Measurements from ENCODE around the gene MOB3B.

Gene MOB3B

DNA sequence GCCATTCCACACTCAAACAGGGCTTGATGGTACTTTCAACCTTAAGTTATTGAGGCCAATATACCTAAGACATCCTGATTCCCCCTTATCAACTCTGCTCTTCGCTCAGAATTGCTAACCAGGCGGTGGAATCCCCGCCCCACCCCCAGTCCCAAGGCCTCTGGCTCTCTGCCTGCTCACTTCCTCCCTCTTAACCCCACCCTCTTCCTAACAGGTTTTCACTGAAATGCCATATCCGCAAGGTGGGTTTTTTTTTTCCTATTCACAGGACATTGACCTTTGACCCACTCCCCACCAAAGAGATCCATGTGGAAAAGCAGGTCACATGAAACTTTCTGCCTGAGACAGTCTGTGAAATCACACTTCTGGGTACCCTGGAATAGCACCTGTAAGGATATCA lies 72.2 kb downstream of the MOB3B start:
- TF ChIP-seq, protein P1, sequence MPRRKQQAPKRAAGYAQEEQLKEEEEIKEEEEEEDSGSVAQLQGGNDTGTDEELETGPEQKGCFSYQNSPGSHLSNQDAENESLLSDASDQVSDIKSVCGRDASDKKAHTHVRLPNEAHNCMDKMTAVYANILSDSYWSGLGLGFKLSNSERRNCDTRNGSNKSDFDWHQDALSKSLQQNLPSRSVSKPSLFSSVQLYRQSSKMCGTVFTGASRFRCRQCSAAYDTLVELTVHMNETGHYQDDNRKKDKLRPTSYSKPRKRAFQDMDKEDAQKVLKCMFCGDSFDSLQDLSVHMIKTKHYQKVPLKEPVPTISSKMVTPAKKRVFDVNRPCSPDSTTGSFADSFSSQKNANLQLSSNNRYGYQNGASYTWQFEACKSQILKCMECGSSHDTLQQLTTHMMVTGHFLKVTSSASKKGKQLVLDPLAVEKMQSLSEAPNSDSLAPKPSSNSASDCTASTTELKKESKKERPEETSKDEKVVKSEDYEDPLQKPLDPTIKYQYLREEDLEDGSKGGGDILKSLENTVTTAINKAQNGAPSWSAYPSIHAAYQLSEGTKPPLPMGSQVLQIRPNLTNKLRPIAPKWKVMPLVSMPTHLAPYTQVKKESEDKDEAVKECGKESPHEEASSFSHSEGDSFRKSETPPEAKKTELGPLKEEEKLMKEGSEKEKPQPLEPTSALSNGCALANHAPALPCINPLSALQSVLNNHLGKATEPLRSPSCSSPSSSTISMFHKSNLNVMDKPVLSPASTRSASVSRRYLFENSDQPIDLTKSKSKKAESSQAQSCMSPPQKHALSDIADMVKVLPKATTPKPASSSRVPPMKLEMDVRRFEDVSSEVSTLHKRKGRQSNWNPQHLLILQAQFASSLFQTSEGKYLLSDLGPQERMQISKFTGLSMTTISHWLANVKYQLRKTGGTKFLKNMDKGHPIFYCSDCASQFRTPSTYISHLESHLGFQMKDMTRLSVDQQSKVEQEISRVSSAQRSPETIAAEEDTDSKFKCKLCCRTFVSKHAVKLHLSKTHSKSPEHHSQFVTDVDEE (CRISPR knock-in tag; IDR thresholded peaks at IDR 0.05), result no peak
- TF ChIP-seq ZFP30 (CRISPR knock-in tag; IDR thresholded peaks at IDR 0.05) (no peak), TOX (CRISPR knock-in tag; IDR thresholded peaks at IDR 0.05; ENCODE audit: borderline replicate concordance) (no peak), ISL1 (CRISPR knock-in tag; IDR thresholded peaks at IDR 0.05) (no peak), ZFP3 (CRISPR knock-in tag; IDR thresholded peaks at IDR 0.05) (no peak), CREB5 (CRISPR knock-in tag; IDR thresholded peaks at IDR 0.05; ENCODE audit: low read depth) (no peak), PPARA (CRISPR knock-in tag; IDR thresholded peaks at IDR 0.05; ENCODE audit: borderline replicate concordance) (no peak), OSR1 (CRISPR knock-in tag; IDR thresholded peaks at IDR 0.05) (no peak), RARB (CRISPR knock-in tag; IDR thresholded peaks at IDR 0.05) (no peak), ZC3H10 (CRISPR knock-in tag; IDR thresholded peaks at IDR 0.05) (no peak), ARNTL (CRISPR knock-in tag; IDR thresholded peaks at IDR 0.05; ENCODE audit: borderline replicate concordance, low read depth) (no peak), SNAI2 (CRISPR knock-in tag; IDR thresholded peaks at IDR 0.05) (no peak), BACH2 (CRISPR knock-in tag; IDR thresholded peaks at IDR 0.05; ENCODE audit: borderline replicate concordance) (no peak)
- TF ChIP-seq, protein P2, sequence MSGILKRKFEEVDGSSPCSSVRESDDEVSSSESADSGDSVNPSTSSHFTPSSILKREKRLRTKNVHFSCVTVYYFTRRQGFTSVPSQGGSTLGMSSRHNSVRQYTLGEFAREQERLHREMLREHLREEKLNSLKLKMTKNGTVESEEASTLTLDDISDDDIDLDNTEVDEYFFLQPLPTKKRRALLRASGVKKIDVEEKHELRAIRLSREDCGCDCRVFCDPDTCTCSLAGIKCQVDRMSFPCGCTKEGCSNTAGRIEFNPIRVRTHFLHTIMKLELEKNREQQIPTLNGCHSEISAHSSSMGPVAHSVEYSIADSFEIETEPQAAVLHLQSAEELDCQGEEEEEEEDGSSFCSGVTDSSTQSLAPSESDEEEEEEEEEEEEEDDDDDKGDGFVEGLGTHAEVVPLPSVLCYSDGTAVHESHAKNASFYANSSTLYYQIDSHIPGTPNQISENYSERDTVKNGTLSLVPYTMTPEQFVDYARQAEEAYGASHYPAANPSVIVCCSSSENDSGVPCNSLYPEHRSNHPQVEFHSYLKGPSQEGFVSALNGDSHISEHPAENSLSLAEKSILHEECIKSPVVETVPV (CRISPR knock-in tag; IDR thresholded peaks at IDR 0.05), result no peak
- TF ChIP-seq, protein P3, sequence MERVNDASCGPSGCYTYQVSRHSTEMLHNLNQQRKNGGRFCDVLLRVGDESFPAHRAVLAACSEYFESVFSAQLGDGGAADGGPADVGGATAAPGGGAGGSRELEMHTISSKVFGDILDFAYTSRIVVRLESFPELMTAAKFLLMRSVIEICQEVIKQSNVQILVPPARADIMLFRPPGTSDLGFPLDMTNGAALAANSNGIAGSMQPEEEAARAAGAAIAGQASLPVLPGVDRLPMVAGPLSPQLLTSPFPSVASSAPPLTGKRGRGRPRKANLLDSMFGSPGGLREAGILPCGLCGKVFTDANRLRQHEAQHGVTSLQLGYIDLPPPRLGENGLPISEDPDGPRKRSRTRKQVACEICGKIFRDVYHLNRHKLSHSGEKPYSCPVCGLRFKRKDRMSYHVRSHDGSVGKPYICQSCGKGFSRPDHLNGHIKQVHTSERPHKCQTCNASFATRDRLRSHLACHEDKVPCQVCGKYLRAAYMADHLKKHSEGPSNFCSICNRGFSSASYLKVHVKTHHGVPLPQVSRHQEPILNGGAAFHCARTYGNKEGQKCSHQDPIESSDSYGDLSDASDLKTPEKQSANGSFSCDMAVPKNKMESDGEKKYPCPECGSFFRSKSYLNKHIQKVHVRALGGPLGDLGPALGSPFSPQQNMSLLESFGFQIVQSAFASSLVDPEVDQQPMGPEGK (CRISPR knock-in tag; IDR thresholded peaks at IDR 0.05; ENCODE audit: borderline replicate concordance), result no peak
- no peak for ATAC-seq

GRCh38 chr9:27453860-27454553 lies 75.6 kb downstream of the MOB3B start:
- peak; percentile 82 for ATAC-seq
- TF ChIP-seq OSR1 (CRISPR knock-in tag; IDR thresholded peaks at IDR 0.05), result no peak
- TF ChIP-seq RARB (CRISPR knock-in tag; IDR thresholded peaks at IDR 0.05), result no peak
- TF ChIP-seq CSDC2 (CRISPR knock-in tag; IDR thresholded peaks at IDR 0.05), result no peak
- TF ChIP-seq CREB5 (CRISPR knock-in tag; IDR thresholded peaks at IDR 0.05; ENCODE audit: low read depth), result no peak
- no peak for TF ChIP-seq ZNF8 (CRISPR knock-in tag; IDR thresholded peaks at IDR 0.05)
- TF ChIP-seq ZNF565 (CRISPR knock-in tag; conservative IDR thresholded peaks at IDR 0.05; ENCODE audit: low read depth), result no peak
- no peak for TF ChIP-seq ZFP30 (CRISPR knock-in tag; IDR thresholded peaks at IDR 0.05)
- no peak for TF ChIP-seq TOX (CRISPR knock-in tag; IDR thresholded peaks at IDR 0.05; ENCODE audit: borderline replicate concordance)
- TF ChIP-seq, protein P2 (CRISPR knock-in tag; IDR thresholded peaks at IDR 0.05), result no peak
- TF ChIP-seq ZC3H10 (CRISPR knock-in tag; IDR thresholded peaks at IDR 0.05), result no peak
- no peak for TF ChIP-seq ESRRG (CRISPR knock-in tag; IDR thresholded peaks at IDR 0.05)
- TF ChIP-seq SNAI2 (CRISPR knock-in tag; IDR thresholded peaks at IDR 0.05), result no peak
- no peak for TF ChIP-seq BACH2 (CRISPR knock-in tag; IDR thresholded peaks at IDR 0.05; ENCODE audit: borderline replicate concordance)
- no peak for TF ChIP-seq ZNF70 (CRISPR knock-in tag; IDR thresholded peaks at IDR 0.05)
- TF ChIP-seq PPARA (CRISPR knock-in tag; IDR thresholded peaks at IDR 0.05; ENCODE audit: borderline replicate concordance), result no peak
- no peak for TF ChIP-seq GLIS3 (CRISPR knock-in tag; IDR thresholded peaks at IDR 0.05)
- TF ChIP-seq, protein P3 (CRISPR knock-in tag; IDR thresholded peaks at IDR 0.05; ENCODE audit: borderline replicate concordance), result no peak

All from SK-N-SH treated with all-trans-retinoic acid at 6 μM for 48 hours (cell line).